B cell (primary cell): ENCODE measurements around the gene DCTN3. TPM values are rescaled to one million over a fixed set of nuclear protein-coding genes. Genes with fewer than 3 reads are reported as not detected.

Experiments used
- ATAC-seq: fragments of 200-7000 bp; cut with Tn5 transposase; one replicate; pipeline ENCODE4 v1.10.0; 2021; ENCODE audit warnings: low read depth, mild to moderate bottlenecking, moderate number of reproducible peaks, moderate library complexity
- CTCF ChIA-PET: fragments of 350-600 bp; sonication (Branson Sonifier 250); formaldehyde crosslinking; loops from one replicate; lab custom pipeline; 2021; ENCODE audit warnings: antibody characterized with exemption, inconsistent platforms; lab: Charles Lee
- POLR2A ChIA-PET: fragments of 350-600 bp; sonication (Branson Sonifier 250); formaldehyde crosslinking; loops from one replicate; lab custom pipeline; 2021; ENCODE audit warnings: antibody characterized with exemption; lab: Charles Lee
- DNase-seq: peaks from one replicate; pipeline ENCODE4 v3.0.0; 2013
- H2AFZ ChIP-seq: 2 replicates; pipeline ENCODE4 v1.6.1; 2012; ENCODE audit warnings: mild to moderate bottlenecking, low read depth, low read length; ENCODE audit not compliant: insufficient read depth, poor library complexity, severe bottlenecking
- H3K27ac ChIP-seq, 2 donors: 1 replicate in 1 of 2; 2 replicates in 1 of 2; pipeline ENCODE4 v1.5.1; 2012 to 2013; ENCODE audit warnings: low read length in 2 of 2, mild to moderate bottlenecking in 2 of 2, moderate library complexity in 1 of 2
- H3K27me3 ChIP-seq, 4 experiments: fragments of 200-600 bp in 1 of 4; sonication (generic) in 1 of 4; replicated peaks in 1 of 4; 1 replicate in 2 of 4; 2 replicates in 2 of 4; pipeline versions ENCODE4 v1.6.1 to v1.7.0; 2013 to 2016; ENCODE audit warnings: low read length in 3 of 4, mild to moderate bottlenecking in 2 of 4, mixed read lengths in 1 of 4, moderate library complexity in 1 of 4; ENCODE audit not compliant: insufficient read depth in 4 of 4, control insufficient read depth in 3 of 4; ENCODE audit errors: control extremely low read depth in 1 of 4
- H3K36me3 ChIP-seq, 2 experiments: replicated peaks in 1 of 2; 1 replicate in 1 of 2; 2 replicates in 1 of 2; pipeline versions ENCODE4 v1.6.1 to v1.7.1; 2013; ENCODE audit warnings: low read length in 1 of 2; ENCODE audit not compliant: insufficient read depth in 2 of 2, control insufficient read depth in 1 of 2; ENCODE audit errors: control extremely low read depth in 1 of 2, extremely low read depth in 1 of 2
- H3K4me1 ChIP-seq, 2 donors: fragments of 200-600 bp in 1 of 2; sonication (generic) in 1 of 2; 1 replicate in 1 of 2; 2 replicates in 1 of 2; pipeline versions ENCODE4 v1.5.1 to v1.6.1; 2013 to 2017; ENCODE audit warnings: low read length in 2 of 2; ENCODE audit not compliant: control insufficient read depth in 2 of 2, insufficient read depth in 2 of 2
- H3K4me2 ChIP-seq: replicated peaks from 2 replicates; pipeline ENCODE3; 2012; ENCODE audit warnings: mild to moderate bottlenecking, low read depth, low read length; ENCODE audit not compliant: poor library complexity, severe bottlenecking
- H3K4me3 ChIP-seq, 5 experiments: fragments of 200-600 bp in 1 of 5; sonication (generic) in 1 of 5; 1 replicate in 3 of 5; 2 replicates in 2 of 5; pipeline versions ENCODE4 v1.5.1 to v1.7.0; 2011 to 2016; ENCODE audit warnings: low read length in 4 of 5, mild to moderate bottlenecking in 4 of 5, low read depth in 2 of 5, control low read depth in 1 of 5, moderate library complexity in 1 of 5; ENCODE audit not compliant: insufficient read depth in 1 of 5; ENCODE audit errors: control extremely low read depth in 1 of 5, extremely low read depth in 1 of 5
- H3K79me2 ChIP-seq: fragments of 200-600 bp; sonication (generic); one replicate; pipeline ENCODE4 v1.6.0; 2016; ENCODE audit warnings: low read length; ENCODE audit not compliant: control insufficient read depth, insufficient read depth
- H3K9ac ChIP-seq: fragments of 200-600 bp; sonication (generic); 2 replicates; pipeline ENCODE4 v1.6.1; 2017; ENCODE audit warnings: mild to moderate bottlenecking, low read length, moderate library complexity
- H3K9me3 ChIP-seq, 3 donors: one replicate each; pipeline versions ENCODE4 v1.6.1 to v1.7.1; 2013; ENCODE audit warnings: low read length in 2 of 3; ENCODE audit not compliant: control insufficient read depth in 2 of 3, insufficient read depth in 1 of 3; ENCODE audit errors: control extremely low read depth in 1 of 3
- H4K20me1 ChIP-seq: 2 replicates; pipeline ENCODE4 v1.6.0; 2012; ENCODE audit warnings: mild to moderate bottlenecking, low read length; ENCODE audit not compliant: insufficient read depth, control insufficient read depth, poor library complexity, severe bottlenecking
- H3K27ac Mint-ChIP-seq: one replicate; pipeline ENCODE4 v1.8.0; 2021; ENCODE audit warnings: mixed read lengths
- H3K27me3 Mint-ChIP-seq: one replicate; pipeline ENCODE4 v1.8.0; 2021; ENCODE audit warnings: mixed read lengths
- H3K4me1 Mint-ChIP-seq: one replicate; pipeline ENCODE4 v1.8.0; 2021; ENCODE audit warnings: mixed read lengths
- H3K4me3 Mint-ChIP-seq: one replicate; pipeline ENCODE4 v1.8.0; 2021; ENCODE audit warnings: mixed read lengths
- H3K9me3 Mint-ChIP-seq: one replicate; pipeline ENCODE4 v1.8.0; 2022; ENCODE audit warnings: mixed read lengths; ENCODE audit not compliant: insufficient read depth
- EZH2 ChIP-seq: IDR thresholded peaks from 2 replicates; pipeline ENCODE4 v1.6.1; 2012; ENCODE audit warnings: borderline replicate concordance, low read depth, mild to moderate bottlenecking, moderate library complexity, low read length; ENCODE audit not compliant: insufficient read depth, poor library complexity, severe bottlenecking
- WGBS: methylation state at CpG from one replicate; pipeline ENCODE4 v1.1.5; 2013; ENCODE audit warnings: missing lambda C conversion rate; ENCODE audit not compliant: insufficient coverage; 5-methylcytosine and 5-hydroxymethylcytosine counted together
- intact Hi-C: fragments of 100-400 bp; cut with micrococcal nuclease; formaldehyde crosslinking; loops from one replicate; pipeline ENCODE4 v1.10.0; 2022
- polyA plus RNA-seq: library from polyadenylated mRNA; depleted of rRNA; stranded (reverse); fragments of >200 nt; gene quantifications from 2 replicates; pipeline ENCODE4 v1.2.3, GENCODE V29; 2012
- total RNA-seq, 2 donors: library from RNA; stranded (reverse); fragments of 120-200 nt in 1 of 2; gene quantifications; 1 replicate in 1 of 2; 2 replicates in 1 of 2; pipeline versions ENCODE4 v1.2.3 to v1.2.4, GENCODE V29; 2013 to 2022
- TF ChIP-seq, protein P1 (sequence below): fragments of 200-600 bp; IDR thresholded peaks from one replicate; pipeline ENCODE4 v1.8.0; 2022; ENCODE audit warnings: antibody characterized with exemption, mild to moderate bottlenecking

The DCTN3 gene
- total and polyA plus RNA-seq, 2 donors (not counting 1 experiment from before 2014, with no cell fraction given), result 48.2 to 75.0 TPM

DNA sequence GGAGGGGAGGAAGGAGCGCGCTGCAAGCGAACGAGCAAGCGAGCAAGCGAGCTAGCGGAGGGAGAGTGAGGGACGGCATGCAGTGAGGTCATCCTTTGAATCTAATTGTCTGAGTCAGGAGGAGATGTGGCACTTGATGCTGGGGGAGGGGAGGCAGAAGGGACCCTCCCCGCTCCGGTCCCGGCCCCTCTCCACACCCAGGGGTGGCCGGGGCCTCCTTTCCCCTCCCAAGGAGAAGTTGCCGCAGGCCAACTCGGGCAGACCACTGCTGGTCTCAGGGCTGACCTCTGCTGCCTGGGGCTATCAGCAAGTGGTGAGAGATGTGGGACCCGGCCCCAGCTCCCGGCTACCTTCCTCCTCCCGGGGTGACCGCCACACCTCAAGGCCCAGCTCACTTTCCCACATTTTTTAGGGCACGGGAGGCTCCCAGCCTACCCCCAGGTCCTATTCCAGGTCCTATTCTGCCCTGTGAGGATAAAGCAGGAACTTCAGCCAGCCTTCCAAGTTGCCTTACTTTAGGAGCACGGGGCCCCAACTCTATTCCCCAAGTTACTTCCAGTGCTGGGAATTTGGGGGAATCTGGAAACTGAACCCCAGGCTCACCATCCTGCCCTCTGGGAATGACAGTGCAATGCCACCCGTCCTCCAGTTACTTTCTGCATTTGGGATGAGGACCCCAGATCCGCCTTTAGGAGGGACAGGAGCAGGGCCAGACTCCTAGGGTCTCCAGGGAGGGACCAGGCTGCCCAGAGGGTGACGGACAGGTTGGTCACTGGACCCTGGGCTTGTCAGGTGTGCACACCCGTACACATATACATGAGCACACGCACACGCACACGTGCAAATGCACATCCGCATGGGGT, 41.8 kb downstream of the DCTN3 start:
- intact Hi-C loops, result no loop called here
- Histone ChIP-seq H3K9ac (no peak overlapping the region), H3K36me3 (no peaks in the 10 kb centered on the region), H3K4me3 (peak overlapping the region in 1 of 5 experiments; percentile 7), H3K9me3 (peaks cover 0 to 12% (median 0%) of the 10 kb centered on the region in 3 donors), H3K27me3 (peaks cover 0 to 81% (median 30%) of the 10 kb centered on the region in 4 experiments), H2AFZ (peak overlapping the region; percentile 5), H3K27ac (no peak overlapping the region), H3K4me1 (peaks cover 7 to 15% of the 10 kb centered on the region in 2 donors), H3K4me2 (peak overlapping the region; percentile 63), H3K79me2 (no peaks in the 10 kb centered on the region), H4K20me1 (no peaks in the 10 kb centered on the region)
- no peak for TF ChIP-seq EZH2
- TF ChIP-seq, protein P1, sequence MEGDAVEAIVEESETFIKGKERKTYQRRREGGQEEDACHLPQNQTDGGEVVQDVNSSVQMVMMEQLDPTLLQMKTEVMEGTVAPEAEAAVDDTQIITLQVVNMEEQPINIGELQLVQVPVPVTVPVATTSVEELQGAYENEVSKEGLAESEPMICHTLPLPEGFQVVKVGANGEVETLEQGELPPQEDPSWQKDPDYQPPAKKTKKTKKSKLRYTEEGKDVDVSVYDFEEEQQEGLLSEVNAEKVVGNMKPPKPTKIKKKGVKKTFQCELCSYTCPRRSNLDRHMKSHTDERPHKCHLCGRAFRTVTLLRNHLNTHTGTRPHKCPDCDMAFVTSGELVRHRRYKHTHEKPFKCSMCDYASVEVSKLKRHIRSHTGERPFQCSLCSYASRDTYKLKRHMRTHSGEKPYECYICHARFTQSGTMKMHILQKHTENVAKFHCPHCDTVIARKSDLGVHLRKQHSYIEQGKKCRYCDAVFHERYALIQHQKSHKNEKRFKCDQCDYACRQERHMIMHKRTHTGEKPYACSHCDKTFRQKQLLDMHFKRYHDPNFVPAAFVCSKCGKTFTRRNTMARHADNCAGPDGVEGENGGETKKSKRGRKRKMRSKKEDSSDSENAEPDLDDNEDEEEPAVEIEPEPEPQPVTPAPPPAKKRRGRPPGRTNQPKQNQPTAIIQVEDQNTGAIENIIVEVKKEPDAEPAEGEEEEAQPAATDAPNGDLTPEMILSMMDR, result no peak
- ATAC-seq (no peak), DNase-seq (peak; percentile 38)
- Mint-ChIP-seq H3K27me3 (peaks cover 78% of the 10 kb centered on the region), H3K27ac (no peak overlapping the region), H3K9me3 (no peaks in the 10 kb centered on the region), H3K4me3 (peak overlapping the region; percentile 54), H3K4me1 (peaks cover 12% of the 10 kb centered on the region)
- ChIA-PET CTCF (interaction anchor here (1.7 kb wide), 1 partner anchor 13 kb away, joined by 5 read pairs; no protein-coding TSS in a partner anchor), POLR2A (no interaction called here)
- WGBS, result 10% methylated on average over 20 of the region's 28 CpGs
